H1 (cell line): ENCODE results near the gene WDFY4. TPM values are rescaled to one million over a fixed set of nuclear protein-coding genes. Genes with fewer than 3 reads are reported as not detected.

Experiments used
- ASH2L ChIP-seq: fragments of 200-600, 300-600 bp; sonication (generic); IDR thresholded peaks from one replicate; pipeline ENCODE4 v1.7.1; 2017; ENCODE audit warnings: low read length
- CBX5 ChIP-seq: fragments of 300-800, 300-1000 bp; sonication (generic); IDR thresholded peaks from 2 replicates; pipeline ENCODE4 v1.7.1; 2016; ENCODE audit warnings: antibody characterized with exemption, low read length, low read depth
- CBX8 ChIP-seq: fragments of 300-800, 300-1000 bp; sonication (generic); IDR thresholded peaks from 2 replicates; pipeline ENCODE4 v1.7.1; 2016; ENCODE audit warnings: low read depth, low read length, borderline replicate concordance
- EP300 ChIP-seq, 2 experiments: IDR thresholded peaks; 1 replicate in 1 of 2; 2 replicates in 1 of 2; pipeline ENCODE4 v1.6.1; 2011 to 2012; ENCODE audit warnings: low read depth in 2 of 2, low read length in 2 of 2, mild to moderate bottlenecking in 2 of 2, borderline replicate concordance in 1 of 2, inconsistent platforms in 1 of 2, moderate library complexity in 1 of 2
- KDM5A ChIP-seq: fragments of 200-600 bp; IDR thresholded peaks from 2 replicates; pipeline ENCODE4 v1.7.1; 2012; ENCODE audit warnings: mild to moderate bottlenecking, low read length, inconsistent platforms, mixed read lengths
- POU5F1 ChIP-seq: IDR thresholded peaks from 2 replicates; pipeline ENCODE4 v1.6.1; 2011; ENCODE audit warnings: low read depth, mild to moderate bottlenecking, low read length, moderate library complexity
- RAD21 ChIP-seq, 2 experiments: IDR thresholded peaks in 1 of 2; conservative IDR thresholded peaks in 1 of 2; 2 replicates each; pipeline ENCODE4 v1.6.1; 2011; ENCODE audit warnings: low read depth in 2 of 2, low read length in 2 of 2, improper control_type of control experiment in 1 of 2, inconsistent platforms in 1 of 2, mild to moderate bottlenecking in 1 of 2, moderate library complexity in 1 of 2
- RBBP5 ChIP-seq: IDR thresholded peaks from 2 replicates; pipeline ENCODE4 v1.7.1; 2012; ENCODE audit warnings: low read depth, mild to moderate bottlenecking, inconsistent platforms, low read length, moderate library complexity, borderline replicate concordance
- SP4 ChIP-seq: IDR thresholded peaks from 2 replicates; pipeline ENCODE4 v1.6.1; 2012; ENCODE audit warnings: low read length, inconsistent platforms
- TAF7 ChIP-seq: optimal IDR thresholded peaks from 2 replicates; pipeline ENCODE3; 2011; ENCODE audit warnings: low read depth, mild to moderate bottlenecking, inconsistent platforms, low read length, moderate library complexity, borderline replicate concordance
- TBP ChIP-seq: IDR thresholded peaks from 2 replicates; pipeline ENCODE4 v1.6.1; 2011; ENCODE audit warnings: low read depth, low read length, improper control_type of control experiment
- polyA plus RNA-seq, 7 experiments: library from polyadenylated mRNA; depleted of rRNA in 3 of 7; stranded (reverse) in 5 of 7; unstranded in 2 of 7; fragments of >200 nt in 5 of 7; fragments of 200-250 nt in 2 of 7; gene quantifications; 1 replicate in 5 of 7; 2 replicates in 1 of 7; 4 replicates in 1 of 7; pipeline versions ENCODE4 v1.2.1 to v1.2.3, GENCODE V29; 2011 to 2013; ENCODE audit warnings: missing spikeins in 2 of 7, mixed read lengths in 2 of 7
- total RNA-seq: library from RNA; stranded (reverse); fragmentation: NEBNext Ultra II Directional; extraction: Animal tissue kit (Norgen Biotek cat#: 25700); gene quantifications from 2 replicates; pipeline ENCODE4 v1.2.1, GENCODE V29; 2021
- TF ChIP-seq, protein P1 (sequence below): fragments of 300-600 bp; sonication (generic); IDR thresholded peaks from 2 replicates; pipeline ENCODE4 v1.7.1; 2012; ENCODE audit warnings: low read length, moderate library complexity, mild to moderate bottlenecking, inconsistent platforms; ENCODE audit not compliant: insufficient replicate concordance

Gene WDFY4
- total and polyA plus RNA-seq, 2 of the 8 experiments (the other 6 are each of a cell fraction or from before 2014, with no cell fraction given), result not detected

DNA sequence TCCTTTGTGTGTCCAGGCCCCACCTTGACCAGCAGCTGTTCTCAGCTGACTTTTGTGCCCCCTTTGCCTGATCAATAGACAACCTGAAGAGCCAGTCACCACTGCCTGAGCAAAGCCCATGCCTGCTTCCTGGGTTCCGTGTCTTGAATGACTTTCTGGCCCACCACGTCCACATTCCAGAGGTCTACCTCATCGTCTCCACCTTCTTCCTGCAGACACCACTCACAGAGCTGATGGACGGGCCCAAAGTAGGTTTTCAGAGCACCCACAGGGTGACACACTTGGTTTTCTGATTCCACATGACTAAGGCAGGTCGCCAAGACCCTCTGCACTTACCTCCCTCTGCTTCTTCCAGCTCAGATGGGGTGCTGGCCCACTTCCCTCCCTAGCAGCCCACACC, 126.8 kb downstream of the WDFY4 start (continued):
- TF ChIP-seq, protein P1, sequence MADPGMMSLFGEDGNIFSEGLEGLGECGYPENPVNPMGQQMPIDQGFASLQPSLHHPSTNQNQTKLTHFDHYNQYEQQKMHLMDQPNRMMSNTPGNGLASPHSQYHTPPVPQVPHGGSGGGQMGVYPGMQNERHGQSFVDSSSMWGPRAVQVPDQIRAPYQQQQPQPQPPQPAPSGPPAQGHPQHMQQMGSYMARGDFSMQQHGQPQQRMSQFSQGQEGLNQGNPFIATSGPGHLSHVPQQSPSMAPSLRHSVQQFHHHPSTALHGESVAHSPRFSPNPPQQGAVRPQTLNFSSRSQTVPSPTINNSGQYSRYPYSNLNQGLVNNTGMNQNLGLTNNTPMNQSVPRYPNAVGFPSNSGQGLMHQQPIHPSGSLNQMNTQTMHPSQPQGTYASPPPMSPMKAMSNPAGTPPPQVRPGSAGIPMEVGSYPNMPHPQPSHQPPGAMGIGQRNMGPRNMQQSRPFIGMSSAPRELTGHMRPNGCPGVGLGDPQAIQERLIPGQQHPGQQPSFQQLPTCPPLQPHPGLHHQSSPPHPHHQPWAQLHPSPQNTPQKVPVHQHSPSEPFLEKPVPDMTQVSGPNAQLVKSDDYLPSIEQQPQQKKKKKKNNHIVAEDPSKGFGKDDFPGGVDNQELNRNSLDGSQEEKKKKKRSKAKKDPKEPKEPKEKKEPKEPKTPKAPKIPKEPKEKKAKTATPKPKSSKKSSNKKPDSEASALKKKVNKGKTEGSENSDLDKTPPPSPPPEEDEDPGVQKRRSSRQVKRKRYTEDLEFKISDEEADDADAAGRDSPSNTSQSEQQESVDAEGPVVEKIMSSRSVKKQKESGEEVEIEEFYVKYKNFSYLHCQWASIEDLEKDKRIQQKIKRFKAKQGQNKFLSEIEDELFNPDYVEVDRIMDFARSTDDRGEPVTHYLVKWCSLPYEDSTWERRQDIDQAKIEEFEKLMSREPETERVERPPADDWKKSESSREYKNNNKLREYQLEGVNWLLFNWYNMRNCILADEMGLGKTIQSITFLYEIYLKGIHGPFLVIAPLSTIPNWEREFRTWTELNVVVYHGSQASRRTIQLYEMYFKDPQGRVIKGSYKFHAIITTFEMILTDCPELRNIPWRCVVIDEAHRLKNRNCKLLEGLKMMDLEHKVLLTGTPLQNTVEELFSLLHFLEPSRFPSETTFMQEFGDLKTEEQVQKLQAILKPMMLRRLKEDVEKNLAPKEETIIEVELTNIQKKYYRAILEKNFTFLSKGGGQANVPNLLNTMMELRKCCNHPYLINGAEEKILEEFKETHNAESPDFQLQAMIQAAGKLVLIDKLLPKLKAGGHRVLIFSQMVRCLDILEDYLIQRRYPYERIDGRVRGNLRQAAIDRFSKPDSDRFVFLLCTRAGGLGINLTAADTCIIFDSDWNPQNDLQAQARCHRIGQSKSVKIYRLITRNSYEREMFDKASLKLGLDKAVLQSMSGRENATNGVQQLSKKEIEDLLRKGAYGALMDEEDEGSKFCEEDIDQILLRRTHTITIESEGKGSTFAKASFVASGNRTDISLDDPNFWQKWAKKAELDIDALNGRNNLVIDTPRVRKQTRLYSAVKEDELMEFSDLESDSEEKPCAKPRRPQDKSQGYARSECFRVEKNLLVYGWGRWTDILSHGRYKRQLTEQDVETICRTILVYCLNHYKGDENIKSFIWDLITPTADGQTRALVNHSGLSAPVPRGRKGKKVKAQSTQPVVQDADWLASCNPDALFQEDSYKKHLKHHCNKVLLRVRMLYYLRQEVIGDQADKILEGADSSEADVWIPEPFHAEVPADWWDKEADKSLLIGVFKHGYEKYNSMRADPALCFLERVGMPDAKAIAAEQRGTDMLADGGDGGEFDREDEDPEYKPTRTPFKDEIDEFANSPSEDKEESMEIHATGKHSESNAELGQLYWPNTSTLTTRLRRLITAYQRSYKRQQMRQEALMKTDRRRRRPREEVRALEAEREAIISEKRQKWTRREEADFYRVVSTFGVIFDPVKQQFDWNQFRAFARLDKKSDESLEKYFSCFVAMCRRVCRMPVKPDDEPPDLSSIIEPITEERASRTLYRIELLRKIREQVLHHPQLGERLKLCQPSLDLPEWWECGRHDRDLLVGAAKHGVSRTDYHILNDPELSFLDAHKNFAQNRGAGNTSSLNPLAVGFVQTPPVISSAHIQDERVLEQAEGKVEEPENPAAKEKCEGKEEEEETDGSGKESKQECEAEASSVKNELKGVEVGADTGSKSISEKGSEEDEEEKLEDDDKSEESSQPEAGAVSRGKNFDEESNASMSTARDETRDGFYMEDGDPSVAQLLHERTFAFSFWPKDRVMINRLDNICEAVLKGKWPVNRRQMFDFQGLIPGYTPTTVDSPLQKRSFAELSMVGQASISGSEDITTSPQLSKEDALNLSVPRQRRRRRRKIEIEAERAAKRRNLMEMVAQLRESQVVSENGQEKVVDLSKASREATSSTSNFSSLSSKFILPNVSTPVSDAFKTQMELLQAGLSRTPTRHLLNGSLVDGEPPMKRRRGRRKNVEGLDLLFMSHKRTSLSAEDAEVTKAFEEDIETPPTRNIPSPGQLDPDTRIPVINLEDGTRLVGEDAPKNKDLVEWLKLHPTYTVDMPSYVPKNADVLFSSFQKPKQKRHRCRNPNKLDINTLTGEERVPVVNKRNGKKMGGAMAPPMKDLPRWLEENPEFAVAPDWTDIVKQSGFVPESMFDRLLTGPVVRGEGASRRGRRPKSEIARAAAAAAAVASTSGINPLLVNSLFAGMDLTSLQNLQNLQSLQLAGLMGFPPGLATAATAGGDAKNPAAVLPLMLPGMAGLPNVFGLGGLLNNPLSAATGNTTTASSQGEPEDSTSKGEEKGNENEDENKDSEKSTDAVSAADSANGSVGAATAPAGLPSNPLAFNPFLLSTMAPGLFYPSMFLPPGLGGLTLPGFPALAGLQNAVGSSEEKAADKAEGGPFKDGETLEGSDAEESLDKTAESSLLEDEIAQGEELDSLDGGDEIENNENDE, result no peak
- TF ChIP-seq RBBP5 (no peak), CBX5 (no peak), POU5F1 (no peak), KDM5A (no peak), CBX8 (no peak), EP300 (IDR thresholded peaks at IDR 0.05; ENCODE audit: borderline replicate concordance in 1 of 2, low read depth in 2 of 2, low read length in 2 of 2) (no peak), TBP (no peak), SP4 (no peak), ASH2L (no peak), RAD21 (IDR thresholded peaks at IDR 0.05 in 1 of 2, conservative IDR thresholded peaks at IDR 0.05 in 1 of 2; ENCODE audit: low read depth in 2 of 2, low read length in 2 of 2) (no peak), TAF7 (no peak)
